ENCODE data around the gene MSS51. TPM values are rescaled to one million over a fixed set of nuclear protein-coding genes. Genes with fewer than 3 reads are reported as not detected.

The MSS51 gene
- polyA plus RNA-seq, 1 donor from 2014 or later: 8.3 TPM

GRCh38 chr10:73478636-73479035, 45.3 kb upstream of the MSS51 start:
- Histone ChIP-seq H3K4me3 (ENCODE audit: low read length) (no peak overlapping the region), H3K27ac (ENCODE audit: low read length) (no peak overlapping the region), H3K27me3 (ENCODE audit: insufficient read depth, low read depth, low read length) (no peaks in the 10 kb centered on the region), H3K9me3 (ENCODE audit: low read length) (no peaks in the 10 kb centered on the region), H3K79me2 (replicated peaks; ENCODE audit: insufficient read depth, low read length) (peaks cover 11% of the 10 kb centered on the region), H3K9me2 (ENCODE audit: insufficient read depth, low read length) (no peaks in the 10 kb centered on the region), H3K36me3 (ENCODE audit: insufficient read depth, low read length) (peaks cover 3% of the 10 kb centered on the region), H3K9ac (ENCODE audit: low read length) (no peak overlapping the region), H2AFZ (ENCODE audit: low read depth, low read length) (no peak overlapping the region), H3F3A (ENCODE audit: insufficient read depth, low read length, poor library complexity, severe bottlenecking) (no peaks in the 10 kb centered on the region), H4K20me1 (ENCODE audit: insufficient read depth) (no peaks in the 10 kb centered on the region), H3K4me2 (ENCODE audit: low read length) (no peak overlapping the region)
- no peak for TF ChIP-seq TAF1 (IDR thresholded peaks at IDR 0.05; ENCODE audit: low read depth)
- TF ChIP-seq SMC3 (conservative IDR thresholded peaks at IDR 0.05; ENCODE audit: poor library complexity): no peak
- TF ChIP-seq POLR2AphosphoS5 (IDR thresholded peaks at IDR 0.05): no peak
- no peak for TF ChIP-seq MXI1 (conservative IDR thresholded peaks at IDR 0.05; ENCODE audit: poor library complexity, severe bottlenecking)
- TF ChIP-seq EP300 (conservative IDR thresholded peaks at IDR 0.05; ENCODE audit: poor library complexity, severe bottlenecking): no peak
- no peak for TF ChIP-seq EZH2 (IDR thresholded peaks at IDR 0.05; ENCODE audit: borderline replicate concordance, insufficient read depth, low read length, poor library complexity, severe bottlenecking)
- TF ChIP-seq RAD21 (conservative IDR thresholded peaks at IDR 0.05): no peak
- no peak for TF ChIP-seq CTCF (IDR thresholded peaks at IDR 0.05; ENCODE audit: poor library complexity, severe bottlenecking)
- no peak for TF ChIP-seq REST (IDR thresholded peaks at IDR 0.05; ENCODE audit: borderline replicate concordance)

GRCh38 chr10:73471226-73471625, 37.9 kb upstream of the MSS51 start:
- Histone ChIP-seq H3K27me3 (ENCODE audit: insufficient read depth, low read depth, low read length) (no peaks in the 10 kb centered on the region), H3K79me2 (replicated peaks; ENCODE audit: insufficient read depth, low read length) (no peaks in the 10 kb centered on the region), H3K9me3 (ENCODE audit: low read length) (no peaks in the 10 kb centered on the region), H3K4me3 (ENCODE audit: low read length) (no peak overlapping the region), H3K9ac (ENCODE audit: low read length) (no peak overlapping the region), H3K9me2 (ENCODE audit: insufficient read depth, low read length) (no peaks in the 10 kb centered on the region), H2AFZ (ENCODE audit: low read depth, low read length) (no peak overlapping the region), H3K36me3 (ENCODE audit: insufficient read depth, low read length) (peaks cover 3% of the 10 kb centered on the region), H3F3A (ENCODE audit: insufficient read depth, low read length, poor library complexity, severe bottlenecking) (no peaks in the 10 kb centered on the region), H3K27ac (ENCODE audit: low read length) (no peak overlapping the region), H3K4me2 (ENCODE audit: low read length) (no peak overlapping the region), H4K20me1 (ENCODE audit: insufficient read depth) (no peaks in the 10 kb centered on the region)
- no peak for TF ChIP-seq EP300 (conservative IDR thresholded peaks at IDR 0.05; ENCODE audit: poor library complexity, severe bottlenecking)
- TF ChIP-seq SMC3 (conservative IDR thresholded peaks at IDR 0.05; ENCODE audit: poor library complexity): no peak
- no peak for TF ChIP-seq RAD21 (conservative IDR thresholded peaks at IDR 0.05)
- TF ChIP-seq MXI1 (conservative IDR thresholded peaks at IDR 0.05; ENCODE audit: poor library complexity, severe bottlenecking): no peak
- TF ChIP-seq REST (IDR thresholded peaks at IDR 0.05; ENCODE audit: borderline replicate concordance): no peak
- no peak for TF ChIP-seq CTCF (IDR thresholded peaks at IDR 0.05; ENCODE audit: poor library complexity, severe bottlenecking)
- TF ChIP-seq EZH2 (IDR thresholded peaks at IDR 0.05; ENCODE audit: borderline replicate concordance, insufficient read depth, low read length, poor library complexity, severe bottlenecking): no peak
- no peak for TF ChIP-seq POLR2AphosphoS5 (IDR thresholded peaks at IDR 0.05)
- TF ChIP-seq TAF1 (IDR thresholded peaks at IDR 0.05; ENCODE audit: low read depth): no peak
